GM12872 (cell line): Measurements from ENCODE around the gene PJA1.

Experiments used
- TF ChIP-seq, protein P1 (sequence below): IDR thresholded peaks from 3 replicates; pipeline ENCODE4 v1.5.1; 2011; ENCODE audit warnings: low read depth, mild to moderate bottlenecking, low read length, moderate library complexity; ENCODE audit not compliant: insufficient read depth

The PJA1 gene

DNA sequence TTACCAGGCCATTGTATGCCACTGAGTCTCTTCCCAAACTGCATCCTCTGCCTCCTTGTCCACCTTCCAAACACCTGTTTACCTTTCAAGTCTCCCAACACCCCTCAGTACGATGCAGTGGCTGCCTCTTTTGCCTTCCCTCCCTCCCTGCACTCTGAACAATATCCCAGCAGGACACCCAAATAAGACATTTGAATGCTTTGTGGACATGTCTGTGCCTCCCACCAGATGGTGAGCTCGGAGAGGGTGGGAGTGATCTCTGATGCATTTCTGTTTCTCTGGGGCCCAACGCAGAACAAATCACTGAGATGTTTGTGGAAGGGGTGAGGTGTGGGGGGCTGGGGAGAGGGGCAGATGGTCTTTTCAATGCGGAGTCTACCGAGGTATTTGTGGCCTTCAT is 33.4 kb downstream of the PJA1 start:
- TF ChIP-seq, protein P1, sequence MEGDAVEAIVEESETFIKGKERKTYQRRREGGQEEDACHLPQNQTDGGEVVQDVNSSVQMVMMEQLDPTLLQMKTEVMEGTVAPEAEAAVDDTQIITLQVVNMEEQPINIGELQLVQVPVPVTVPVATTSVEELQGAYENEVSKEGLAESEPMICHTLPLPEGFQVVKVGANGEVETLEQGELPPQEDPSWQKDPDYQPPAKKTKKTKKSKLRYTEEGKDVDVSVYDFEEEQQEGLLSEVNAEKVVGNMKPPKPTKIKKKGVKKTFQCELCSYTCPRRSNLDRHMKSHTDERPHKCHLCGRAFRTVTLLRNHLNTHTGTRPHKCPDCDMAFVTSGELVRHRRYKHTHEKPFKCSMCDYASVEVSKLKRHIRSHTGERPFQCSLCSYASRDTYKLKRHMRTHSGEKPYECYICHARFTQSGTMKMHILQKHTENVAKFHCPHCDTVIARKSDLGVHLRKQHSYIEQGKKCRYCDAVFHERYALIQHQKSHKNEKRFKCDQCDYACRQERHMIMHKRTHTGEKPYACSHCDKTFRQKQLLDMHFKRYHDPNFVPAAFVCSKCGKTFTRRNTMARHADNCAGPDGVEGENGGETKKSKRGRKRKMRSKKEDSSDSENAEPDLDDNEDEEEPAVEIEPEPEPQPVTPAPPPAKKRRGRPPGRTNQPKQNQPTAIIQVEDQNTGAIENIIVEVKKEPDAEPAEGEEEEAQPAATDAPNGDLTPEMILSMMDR = no peak

DNA sequence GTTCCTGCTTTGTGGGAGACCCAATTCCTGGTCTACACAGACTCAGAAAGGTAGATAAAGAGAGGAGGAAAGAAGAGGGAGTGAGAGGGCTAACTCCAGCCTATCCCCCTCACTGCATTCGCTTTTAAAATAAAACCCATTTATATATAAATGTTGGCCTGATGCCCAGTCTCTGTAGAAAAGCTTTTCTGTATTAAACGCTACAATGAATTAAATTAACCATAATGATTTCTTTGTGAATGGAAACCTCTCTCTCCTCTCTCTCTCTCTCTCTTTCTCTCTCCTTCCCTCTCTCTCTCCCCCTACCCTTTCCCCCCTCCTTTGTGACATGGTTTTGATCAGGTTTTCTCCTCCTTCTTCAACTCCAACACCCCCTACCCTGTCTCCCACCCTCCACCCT is 34.8 kb downstream of the PJA1 start:
- TF ChIP-seq, protein P1 = no peak

DNA sequence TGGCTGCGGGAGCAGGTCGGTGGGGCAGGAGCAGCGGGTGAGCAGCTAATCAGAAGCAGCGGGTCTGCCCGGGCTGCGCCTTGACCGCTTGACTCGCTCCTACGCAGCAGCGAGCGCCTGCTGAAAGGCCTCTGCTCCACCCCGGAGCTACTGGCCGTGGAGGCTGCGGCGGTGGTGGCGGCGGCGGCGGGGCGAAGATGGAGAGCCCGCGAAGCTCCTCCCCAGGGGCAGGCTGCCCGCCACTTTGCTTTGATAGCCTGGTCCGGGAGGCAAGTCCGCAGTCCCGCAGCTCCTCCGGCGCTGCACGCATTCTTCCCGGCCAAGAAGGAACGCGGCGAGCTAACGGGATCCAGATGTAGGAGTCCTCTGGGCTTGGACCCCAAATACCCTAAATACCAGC is 36.7 kb downstream of the PJA1 start:
- TF ChIP-seq, protein P1 = no peak

DNA sequence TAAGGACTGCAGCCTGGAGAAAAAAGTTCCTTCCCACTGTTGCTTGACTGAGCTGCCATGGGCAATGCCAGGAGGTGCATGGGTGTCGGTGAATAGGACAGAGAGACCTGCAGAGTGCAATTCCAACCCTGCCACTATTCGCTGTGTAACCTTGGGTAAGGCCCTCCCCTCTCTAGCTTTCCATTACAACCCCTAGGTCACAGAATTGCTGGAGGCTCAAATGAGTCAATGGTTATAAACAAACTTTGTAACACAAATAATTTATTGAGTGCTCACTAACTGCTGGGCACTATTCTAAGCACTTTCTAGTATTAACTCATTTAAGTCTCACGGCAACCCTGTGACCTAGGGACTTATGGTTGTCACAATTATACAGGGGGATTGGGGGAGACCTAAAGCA is 37.8 kb downstream of the PJA1 start:
- TF ChIP-seq, protein P1 = no peak

DNA sequence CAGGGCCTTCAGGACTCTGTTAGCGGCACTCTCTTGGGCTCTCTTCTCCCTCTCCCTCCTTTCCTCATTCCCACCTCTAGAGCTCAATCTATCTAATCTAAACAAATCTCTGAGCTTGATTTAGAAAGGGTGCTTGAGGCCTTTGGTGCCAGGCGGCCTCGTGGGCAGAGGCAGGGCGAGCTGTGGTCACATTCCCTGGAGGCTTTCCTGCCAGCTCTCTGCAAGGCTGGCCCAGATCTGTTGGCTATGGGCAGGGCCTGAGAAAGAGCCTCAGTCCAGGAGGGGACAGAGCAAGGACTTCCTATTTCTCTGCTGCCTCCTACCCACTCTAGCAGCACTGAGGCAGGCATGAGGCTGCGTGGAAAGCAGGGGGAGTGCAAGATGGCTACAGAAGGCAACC is 38.6 kb downstream of the PJA1 start:
- TF ChIP-seq, protein P1 = no peak

DNA sequence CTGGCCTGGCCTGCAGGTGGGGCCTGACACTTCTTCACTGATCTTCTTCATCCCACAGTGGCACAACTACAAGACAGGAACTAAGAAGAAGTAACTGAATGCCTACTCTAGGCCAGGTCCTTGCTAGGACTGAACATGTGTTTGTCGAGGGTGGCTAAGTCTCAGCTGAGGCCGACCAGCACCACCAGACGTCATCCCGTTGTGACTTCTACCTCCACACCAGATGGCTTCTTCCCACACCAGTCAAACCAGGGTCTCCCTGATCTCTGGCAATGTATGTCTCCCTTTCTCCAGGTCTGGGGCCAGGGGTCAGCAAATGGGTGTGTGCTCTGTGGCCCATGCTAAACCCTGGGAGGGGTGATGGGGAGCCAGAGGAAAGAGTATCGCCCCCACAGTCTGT is 40.2 kb downstream of the PJA1 start:
- TF ChIP-seq, protein P1 = no peak

DNA sequence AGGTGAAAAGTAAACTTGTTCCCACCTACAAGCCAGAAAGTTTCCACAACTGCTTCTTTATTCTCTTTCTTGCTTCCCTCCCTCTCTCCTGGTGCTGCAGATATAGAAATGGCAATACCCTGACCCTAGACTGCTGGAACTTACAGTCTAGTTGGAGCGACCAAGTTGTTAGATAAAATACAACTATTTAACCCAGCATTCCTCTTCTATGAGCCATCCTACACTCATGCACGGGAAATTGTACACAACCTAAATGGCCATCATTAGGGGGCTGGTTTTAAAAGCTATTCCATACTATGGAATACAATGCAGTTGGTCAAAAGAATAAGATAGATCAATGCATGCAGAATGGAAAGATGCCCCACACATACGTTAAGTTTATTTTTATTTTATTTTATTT is 41.1 kb downstream of the PJA1 start:
- TF ChIP-seq, protein P1 = no peak

DNA sequence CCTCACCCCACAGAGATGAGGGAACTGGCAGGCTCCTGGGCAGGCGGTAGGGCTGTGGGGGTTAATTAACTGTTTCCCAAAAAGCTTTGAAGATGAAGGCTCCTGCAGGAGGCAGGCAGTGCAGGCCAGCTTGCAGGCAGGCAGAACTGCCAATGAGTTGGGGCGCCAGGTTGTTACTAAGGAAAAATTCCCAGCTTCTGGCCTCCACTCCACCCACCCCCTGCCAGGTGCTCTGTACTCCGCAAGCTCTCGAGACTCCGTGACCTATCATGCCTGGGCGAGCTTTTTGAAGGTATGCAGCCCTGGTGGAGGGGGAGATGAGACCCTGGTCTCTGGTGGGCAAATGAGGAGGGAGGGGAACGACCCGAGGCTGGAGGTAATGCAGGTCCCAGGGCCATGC is 41.8 kb downstream of the PJA1 start:
- TF ChIP-seq, protein P1 = no peak
